Spleen (tissue), 11 donors: ENCODE data around the gene MDGA2. TPM values are rescaled to one million over a fixed set of nuclear protein-coding genes. Genes with fewer than 3 reads are reported as not detected.

Experiments
- DNase-seq: peaks from one replicate; pipeline ENCODE4 v3.0.0-alpha.2; 2020
- H3K27ac ChIP-seq, 8 donors: fragments of 200-600 bp; sonication (generic) in 7 of 8; 1 replicate in 4 of 8; 2 replicates in 4 of 8; pipeline versions ENCODE4 v1.5.0 to v1.8.0; 2016 to 2021; ENCODE audit warnings: inconsistent platforms in 4 of 8, mild to moderate bottlenecking in 4 of 8, moderate library complexity in 1 of 8
- H3K27me3 ChIP-seq, 7 donors: fragments of 200-600 bp; sonication (generic) in 6 of 7; replicated peaks in 1 of 7; 1 replicate in 4 of 7; 2 replicates in 3 of 7; pipeline versions ENCODE4 v1.5.0 to v1.8.0; 2016 to 2021; ENCODE audit warnings: inconsistent platforms in 3 of 7, mild to moderate bottlenecking in 1 of 7
- H3K36me3 ChIP-seq, 6 donors: fragments of 200-600 bp; sonication (generic) in 5 of 6; 1 replicate in 4 of 6; 2 replicates in 2 of 6; pipeline versions ENCODE4 v1.5.0 to v1.8.0; 2016 to 2021; ENCODE audit warnings: inconsistent platforms in 2 of 6
- H3K4me1 ChIP-seq, 6 donors: fragments of 200-600 bp; sonication (generic) in 5 of 6; 1 replicate in 3 of 6; 2 replicates in 3 of 6; pipeline versions ENCODE4 v1.5.0 to v1.8.0; 2016 to 2021; ENCODE audit warnings: inconsistent platforms in 3 of 6
- H3K4me3 ChIP-seq, 8 donors: fragments of 200-600 bp; sonication (generic) in 7 of 8; 1 replicate in 4 of 8; 2 replicates in 4 of 8; pipeline versions ENCODE4 v1.5.0 to v1.8.0; 2016 to 2021; ENCODE audit warnings: inconsistent platforms in 4 of 8, mild to moderate bottlenecking in 4 of 8, moderate library complexity in 2 of 8
- H3K9me3 ChIP-seq, 8 donors: fragments of 200-600 bp; sonication (generic) in 7 of 8; 1 replicate in 4 of 8; 2 replicates in 4 of 8; pipeline versions ENCODE4 v1.5.0 to v1.8.0; 2016 to 2021; ENCODE audit warnings: inconsistent platforms in 4 of 8
- POLR2A ChIP-seq, 3 donors: fragments of 450-650 bp; IDR thresholded peaks; one replicate each; pipeline ENCODE4 v1.5.1; 2017; ENCODE audit warnings: antibody characterized with exemption in 3 of 3, mild to moderate bottlenecking in 1 of 3
- POLR2AphosphoS5 ChIP-seq, 3 donors: sonication (generic); formaldehyde crosslinking; IDR thresholded peaks; one replicate each; pipeline ENCODE4 v1.5.1; 2017; ENCODE audit warnings: antibody characterized with exemption in 3 of 3
- WGBS, 5 donors: extraction: QIAGEN DNeasy Blood & Tissue Kit in 3 of 5; methylation state at CpG; one replicate each; pipeline versions ENCODE4 v1.1.5 to v1.1.7; 2013 to 2018; 5-methylcytosine and 5-hydroxymethylcytosine counted together
- intact Hi-C: fragments of 100-400 bp; cut with DNase I; formaldehyde crosslinking; loops from one replicate; pipeline ENCODE4 v1.15.0; 2023; ENCODE audit warnings: low total_unique reads
- polyA plus RNA-seq, 3 donors: library from polyadenylated mRNA; stranded (reverse); fragments of 200-250 nt; gene quantifications; one replicate each; pipeline ENCODE4 v1.2.1, GENCODE V29; 2013
- total RNA-seq, 7 donors: library from RNA; depleted of rRNA in 3 of 7; stranded (reverse); fragments of >200 nt in 3 of 7; fragmentation: NEBNext Ultra II Directional in 4 of 7; extraction: Animal tissue kit (Norgen Biotek cat#: 25700) in 4 of 7; gene quantifications; one replicate each; pipeline versions ENCODE4 v1.1.0 to v1.2.1, GENCODE V29; 2016 to 2021
- TF ChIP-seq, protein P1 (sequence below), 11 experiments: fragments of 200-600 bp in 7 of 11; fragments of 450-650 bp in 4 of 11; sonication (generic) in 4 of 11; IDR thresholded peaks in 8 of 11; conservative IDR thresholded peaks in 3 of 11; 1 replicate in 7 of 11; 2 replicates in 4 of 11; pipeline versions ENCODE4 v1.4.0 to v1.8.0; 2016 to 2021; ENCODE audit warnings: antibody characterized with exemption in 11 of 11, inconsistent platforms in 4 of 11, mild to moderate bottlenecking in 1 of 11
- donor health status: healthy with polysubstance abuse.
- donor health status: DM: no; HTN: no; CAD: no; lungs with moderate emphysema.
- donor health status: DM: no; HTN: no; CAD: no.
- donor health status: Bipolar disorder and iron deficiency.
- donor health status: healthy.
- donor health status: DM: no; HTN: no; CAD: no.
- donor health status: DM: yes; HTN: yes; CAD: no.

Gene MDGA2
- total and polyA plus RNA-seq, 10 donors, result 0.06 to 0.26 (median 0.07) TPM; not detected in 7

DNA sequence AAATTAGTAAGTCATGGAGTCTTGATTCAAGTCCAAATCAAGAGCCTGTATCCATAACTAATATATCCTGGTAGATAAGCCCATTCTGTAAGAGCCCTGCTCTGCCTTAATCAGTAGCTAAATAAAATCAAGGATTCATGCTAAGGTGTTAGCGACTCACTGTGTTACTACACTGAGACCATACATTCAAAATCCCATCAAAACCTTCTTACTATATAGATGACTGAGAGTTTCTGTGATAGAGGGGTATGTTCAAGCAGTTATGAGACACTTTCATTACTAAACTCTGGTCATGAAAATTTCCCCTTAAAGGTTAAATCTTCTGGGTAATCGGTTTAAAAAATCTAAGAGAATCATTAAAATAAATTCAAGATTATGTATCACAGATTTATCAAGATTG, 78.5 kb downstream of the MDGA2 start:
- Histone ChIP-seq H3K27me3 (no peaks in the 10 kb centered on the region), H3K9me3 (peaks cover 0 to 8% (median 0%) of the 10 kb centered on the region in 8 donors), H3K36me3 (no peaks in the 10 kb centered on the region), H3K4me3 (no peak overlapping the region), H3K27ac (no peak overlapping the region), H3K4me1 (no peaks in the 10 kb centered on the region)
- DNase-seq, result no peak
- WGBS, 5 donors, result 72 to 84% (median 77%) methylated on average over 2 of the region's 2 CpGs
- TF ChIP-seq, protein P1, sequence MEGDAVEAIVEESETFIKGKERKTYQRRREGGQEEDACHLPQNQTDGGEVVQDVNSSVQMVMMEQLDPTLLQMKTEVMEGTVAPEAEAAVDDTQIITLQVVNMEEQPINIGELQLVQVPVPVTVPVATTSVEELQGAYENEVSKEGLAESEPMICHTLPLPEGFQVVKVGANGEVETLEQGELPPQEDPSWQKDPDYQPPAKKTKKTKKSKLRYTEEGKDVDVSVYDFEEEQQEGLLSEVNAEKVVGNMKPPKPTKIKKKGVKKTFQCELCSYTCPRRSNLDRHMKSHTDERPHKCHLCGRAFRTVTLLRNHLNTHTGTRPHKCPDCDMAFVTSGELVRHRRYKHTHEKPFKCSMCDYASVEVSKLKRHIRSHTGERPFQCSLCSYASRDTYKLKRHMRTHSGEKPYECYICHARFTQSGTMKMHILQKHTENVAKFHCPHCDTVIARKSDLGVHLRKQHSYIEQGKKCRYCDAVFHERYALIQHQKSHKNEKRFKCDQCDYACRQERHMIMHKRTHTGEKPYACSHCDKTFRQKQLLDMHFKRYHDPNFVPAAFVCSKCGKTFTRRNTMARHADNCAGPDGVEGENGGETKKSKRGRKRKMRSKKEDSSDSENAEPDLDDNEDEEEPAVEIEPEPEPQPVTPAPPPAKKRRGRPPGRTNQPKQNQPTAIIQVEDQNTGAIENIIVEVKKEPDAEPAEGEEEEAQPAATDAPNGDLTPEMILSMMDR (IDR thresholded peaks at IDR 0.05 in 8 of 11, conservative IDR thresholded peaks at IDR 0.05 in 3 of 11), result no peak
- no peak for TF ChIP-seq POLR2AphosphoS5 (IDR thresholded peaks at IDR 0.05)
- no peak for TF ChIP-seq POLR2A (IDR thresholded peaks at IDR 0.05)
- intact Hi-C loops, result no loop called here

GRCh38 chr14:47596232-47596631, 79.2 kb downstream of the MDGA2 start:
- intact Hi-C loops, result no loop called here
- H3K36me3 ChIP-seq, result no peaks in the 10 kb centered on the region
- TF ChIP-seq POLR2A (IDR thresholded peaks at IDR 0.05) (no peak), POLR2AphosphoS5 (IDR thresholded peaks at IDR 0.05) (no peak)
- TF ChIP-seq, protein P1 (IDR thresholded peaks at IDR 0.05 in 8 of 11, conservative IDR thresholded peaks at IDR 0.05 in 3 of 11), result no peak
- no peaks in the 10 kb centered on the region for H3K4me1 ChIP-seq
- no peaks in the 10 kb centered on the region for H3K27me3 ChIP-seq
- WGBS, 5 donors, result 71 to 84% (median 76%) methylated on average over 3 of the region's 3 CpGs
- DNase-seq, result no peak
- no peak overlapping the region for H3K27ac ChIP-seq
- H3K9me3 ChIP-seq, result peaks cover 0 to 8% (median 0%) of the 10 kb centered on the region in 8 donors
- no peak overlapping the region for H3K4me3 ChIP-seq

- no peak overlapping the region for H3K4me3 ChIP-seq
- H3K27me3 ChIP-seq, result no peaks in the 10 kb centered on the region
- 67 to 85% (median 77%) methylated on average over 1 of the region's 1 CpG for WGBS, 5 donors
- no peak overlapping the region for H3K27ac ChIP-seq
- H3K4me1 ChIP-seq, result no peaks in the 10 kb centered on the region
- no peaks in the 10 kb centered on the region for H3K36me3 ChIP-seq
- TF ChIP-seq POLR2A (IDR thresholded peaks at IDR 0.05) (no peak), POLR2AphosphoS5 (IDR thresholded peaks at IDR 0.05) (no peak)
- TF ChIP-seq, protein P1 (IDR thresholded peaks at IDR 0.05 in 8 of 11, conservative IDR thresholded peaks at IDR 0.05 in 3 of 11), result no peak
- DNase-seq, result no peak
- intact Hi-C loops, result no loop called here
- H3K9me3 ChIP-seq, result peaks cover 0 to 8% (median 0%) of the 10 kb centered on the region in 8 donors
Observed at GRCh38 chr14:47595552-47595951, 79.9 kb downstream of the MDGA2 start.

DNA sequence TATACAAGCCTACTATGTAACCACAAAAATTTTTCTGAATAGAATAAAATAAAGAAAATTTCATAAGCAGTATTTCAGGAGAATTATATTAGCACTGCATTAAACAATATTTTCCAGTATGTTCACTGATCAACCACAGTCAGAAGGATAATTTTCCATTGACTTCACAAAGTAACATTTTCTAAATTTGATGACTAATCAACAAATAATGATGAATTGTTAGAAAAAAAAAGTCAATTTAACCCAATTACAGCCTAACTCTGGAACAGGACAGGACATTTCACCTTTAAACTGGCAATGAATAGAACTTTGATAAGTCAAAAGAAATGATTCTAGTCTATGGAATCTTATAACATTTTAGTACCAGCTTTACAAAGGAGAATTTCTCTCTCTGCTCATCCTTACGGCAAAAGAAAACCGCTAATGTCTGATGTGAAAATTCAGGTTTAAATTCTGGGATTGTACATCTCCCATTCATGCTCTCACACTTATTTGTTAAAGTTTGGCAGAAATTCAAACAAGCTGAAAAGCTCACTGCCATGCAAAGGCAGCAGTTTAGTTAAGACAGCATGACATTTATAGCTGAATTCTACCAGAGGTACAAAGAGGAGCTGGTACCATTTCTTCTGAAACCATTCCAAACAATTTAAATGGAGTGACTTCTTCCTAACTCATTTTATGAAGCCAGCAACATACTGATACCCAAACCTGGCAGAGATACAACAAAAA, 84.5 kb downstream of the MDGA2 start:
- 34 to 49% (median 40%) methylated on average over 2 of the region's 2 CpGs for WGBS, 5 donors

More for the DNA sequence above, 84.5 kb downstream of the MDGA2 start:
- Histone ChIP-seq H3K9me3 (peaks cover 0 to 8% (median 0%) of the 10 kb centered on the region in 8 donors), H3K4me1 (no peaks in the 10 kb centered on the region), H3K27ac (no peak overlapping the region), H3K36me3 (no peaks in the 10 kb centered on the region), H3K4me3 (no peak overlapping the region), H3K27me3 (no peaks in the 10 kb centered on the region)
- TF ChIP-seq POLR2AphosphoS5 (IDR thresholded peaks at IDR 0.05), result no peak
- TF ChIP-seq POLR2A (IDR thresholded peaks at IDR 0.05), result no peak
- TF ChIP-seq, protein P1 (IDR thresholded peaks at IDR 0.05 in 8 of 11, conservative IDR thresholded peaks at IDR 0.05 in 3 of 11), result no peak
- intact Hi-C loops, result no loop called here
- DNase-seq, result no peak
